NT2/D1 (cell line): ENCODE data around the gene ZNF558.

ENCODE experiments used
- DNase-seq: peaks from one replicate; pipeline ENCODE4 v3.0.0-alpha.2; 2011; ENCODE audit warnings: low read depth, low spot score
- H3K27me3 ChIP-seq: 2 replicates; pipeline ENCODE4 v1.6.0; 2011; ENCODE audit warnings: mild to moderate bottlenecking; ENCODE audit not compliant: insufficient read length, insufficient read depth
- H3K36me3 ChIP-seq: 2 replicates; pipeline ENCODE4 v1.6.1; 2011; ENCODE audit warnings: mild to moderate bottlenecking, low read length, mixed read lengths; ENCODE audit not compliant: insufficient read depth, insufficient read length
- H3K4me1 ChIP-seq: 2 replicates; pipeline ENCODE4 v1.5.1; 2011; ENCODE audit not compliant: insufficient read depth, insufficient read length
- H3K4me3 ChIP-seq: 2 replicates; pipeline ENCODE4 v1.5.1; 2011; ENCODE audit warnings: low read depth; ENCODE audit not compliant: insufficient read length
- H3K9ac ChIP-seq: 2 replicates; pipeline ENCODE4 v1.6.0; 2011; ENCODE audit warnings: low read depth; ENCODE audit not compliant: insufficient read length
- H3K9me3 ChIP-seq: 2 replicates; pipeline ENCODE4 v1.5.1; 2011; ENCODE audit warnings: mild to moderate bottlenecking, low read length; ENCODE audit not compliant: insufficient read depth
- SUZ12 ChIP-seq: IDR thresholded peaks from 2 replicates; pipeline ENCODE4 v1.6.1; 2011; ENCODE audit not compliant: insufficient read length, insufficient read depth; ENCODE audit errors: extremely low read depth
- YY1 ChIP-seq: IDR thresholded peaks from 2 replicates; pipeline ENCODE4 v1.6.1; 2011; ENCODE audit not compliant: insufficient read length, insufficient read depth
- ZNF274 ChIP-seq: IDR thresholded peaks from 2 replicates; pipeline ENCODE4 v1.6.1; 2011; ENCODE audit warnings: mild to moderate bottlenecking, low read depth, low read length

Gene ZNF558

GRCh38 chr19:8832132-8833021 lies at the start of gene ZNF558, which contains the start of gene MBD3L1:
Gene ZNF558, minus strand, starts transcription at chr19:8832304. Its CDS starts 9,645 bp downstream, at chr19:8822659.
Gene MBD3L1, plus strand, starts transcription at chr19:8832377. Its CDS starts 10,302 bp downstream, at chr19:8842679.
- DNase-seq = peak; percentile 97
- Histone ChIP-seq H3K9me3 (no peaks in the 10 kb centered on the region), H3K27me3 (no peaks in the 10 kb centered on the region), H3K4me3 (peak within 1 kb of the TSS; percentile 90), H3K36me3 (peaks cover 24% of the 10 kb centered on the region), H3K4me1 (peaks cover 2% of the 10 kb centered on the region), H3K9ac (peak within 1 kb of the TSS; percentile 91)
- TF ChIP-seq YY1 (no peak), SUZ12 (no peak), ZNF274 (no peak)

DNA sequence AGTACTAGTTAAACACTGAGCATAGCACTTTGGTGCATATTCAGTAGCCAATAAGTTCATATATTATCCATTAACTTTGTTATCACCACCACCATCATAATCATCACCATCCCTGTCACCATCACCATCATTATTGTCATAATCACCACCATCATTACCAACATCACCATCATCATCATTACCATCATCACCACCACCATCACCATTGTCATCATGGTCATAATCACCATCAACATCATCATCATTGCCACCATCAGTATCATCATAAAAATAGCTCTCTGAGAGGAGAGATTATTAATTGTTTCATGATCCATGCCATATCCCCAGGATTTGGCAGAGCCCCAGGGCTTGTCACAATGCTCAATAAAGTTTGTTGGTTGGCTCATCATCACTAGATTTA lies 49.4 kb upstream of the ZNF558 start:
- no peak for TF ChIP-seq YY1
- no peak for TF ChIP-seq SUZ12
- no peak for TF ChIP-seq ZNF274
- H3K36me3 ChIP-seq = no peaks in the 10 kb centered on the region
- no peak overlapping the region for H3K9ac ChIP-seq
- no peaks in the 10 kb centered on the region for H3K4me1 ChIP-seq
- H3K9me3 ChIP-seq = peaks cover 8% of the 10 kb centered on the region
- no peak for DNase-seq
- H3K27me3 ChIP-seq = no peaks in the 10 kb centered on the region
- H3K4me3 ChIP-seq = no peak overlapping the region

GRCh38 chr19:8880868-8881488 lies 48.9 kb upstream of the ZNF558 start:
- H3K27me3 ChIP-seq = no peaks in the 10 kb centered on the region
- no peak overlapping the region for H3K9ac ChIP-seq
- TF ChIP-seq ZNF274 (no peak), YY1 (no peak), SUZ12 (no peak)
- no peaks in the 10 kb centered on the region for H3K4me1 ChIP-seq
- peaks cover 8% of the 10 kb centered on the region for H3K9me3 ChIP-seq
- no peak for DNase-seq
- H3K4me3 ChIP-seq = no peak overlapping the region
- H3K36me3 ChIP-seq = no peaks in the 10 kb centered on the region

- H3K4me3 ChIP-seq = no peak overlapping the region
- no peak overlapping the region for H3K9ac ChIP-seq
- no peaks in the 10 kb centered on the region for H3K27me3 ChIP-seq
- H3K36me3 ChIP-seq = no peaks in the 10 kb centered on the region
- no peak for TF ChIP-seq ZNF274
- TF ChIP-seq YY1 = no peak
- no peak for TF ChIP-seq SUZ12
- peaks cover 8% of the 10 kb centered on the region for H3K9me3 ChIP-seq
- peak; percentile 63 for DNase-seq
- H3K4me1 ChIP-seq = no peaks in the 10 kb centered on the region
Measured at GRCh38 chr19:8877854-8878705, 46.0 kb upstream of the ZNF558 start.

GRCh38 chr19:8866344-8866743 lies 34.2 kb upstream of the ZNF558 start:
- H3K9ac ChIP-seq = no peak overlapping the region
- H3K27me3 ChIP-seq = peaks cover 31% of the 10 kb centered on the region
- no peaks in the 10 kb centered on the region for H3K4me1 ChIP-seq
- H3K4me3 ChIP-seq = no peak overlapping the region
- no peaks in the 10 kb centered on the region for H3K36me3 ChIP-seq
- TF ChIP-seq ZNF274 = no peak
- TF ChIP-seq SUZ12 = no peak
- TF ChIP-seq YY1 = no peak
- no peaks in the 10 kb centered on the region for H3K9me3 ChIP-seq
- DNase-seq = no peak

DNA sequence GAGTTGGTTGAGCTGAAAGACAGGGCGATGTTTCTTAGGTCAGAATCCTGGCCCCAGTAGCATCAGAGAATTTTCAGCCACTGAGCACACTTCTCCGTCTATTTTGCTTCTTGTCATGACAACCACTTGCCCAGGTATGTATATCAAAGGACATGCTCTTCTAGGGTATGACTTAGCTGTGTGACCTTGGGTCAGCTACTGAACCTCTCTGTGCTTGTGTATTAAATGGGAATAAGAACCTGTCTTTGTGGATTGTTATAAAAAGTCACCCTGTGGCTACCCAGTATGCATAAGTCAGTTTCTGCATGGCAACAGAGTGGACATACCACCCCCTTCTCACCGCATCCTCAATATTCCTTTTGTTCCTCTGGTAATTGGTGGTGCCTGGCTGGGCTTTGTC lies 26.2 kb upstream of the ZNF558 start:
- TF ChIP-seq ZNF274 = no peak
- no peak for DNase-seq
- no peak overlapping the region for H3K9ac ChIP-seq
- H3K36me3 ChIP-seq = no peaks in the 10 kb centered on the region
- no peaks in the 10 kb centered on the region for H3K27me3 ChIP-seq
- no peaks in the 10 kb centered on the region for H3K9me3 ChIP-seq
- no peaks in the 10 kb centered on the region for H3K4me1 ChIP-seq
- H3K4me3 ChIP-seq = no peak overlapping the region

- Histone ChIP-seq H3K9me3 (no peaks in the 10 kb centered on the region), H3K4me1 (no peaks in the 10 kb centered on the region), H3K4me3 (no peak overlapping the region), H3K36me3 (no peaks in the 10 kb centered on the region), H3K27me3 (no peaks in the 10 kb centered on the region), H3K9ac (no peak overlapping the region)
- TF ChIP-seq SUZ12 (no peak), YY1 (no peak), ZNF274 (no peak)
- DNase-seq = no peak
Measured at GRCh38 chr19:8850488-8850887, 18.4 kb upstream of the ZNF558 start.
